Activated CD4-positive, alpha-beta T cell treated with anti-CD3 and anti-CD28 coated beads, Interleukin-2, amount 50 U/mL, for 24 hours (primary cell): ENCODE data around the gene ANGEL1.

Experiments used
- DNase-seq, 2 donors: peaks; one replicate each; pipeline ENCODE4 v3.0.0-alpha.2; 2020; ENCODE audit warnings: low read depth in 1 of 2, low spot score in 1 of 2

Gene ANGEL1

DNA sequence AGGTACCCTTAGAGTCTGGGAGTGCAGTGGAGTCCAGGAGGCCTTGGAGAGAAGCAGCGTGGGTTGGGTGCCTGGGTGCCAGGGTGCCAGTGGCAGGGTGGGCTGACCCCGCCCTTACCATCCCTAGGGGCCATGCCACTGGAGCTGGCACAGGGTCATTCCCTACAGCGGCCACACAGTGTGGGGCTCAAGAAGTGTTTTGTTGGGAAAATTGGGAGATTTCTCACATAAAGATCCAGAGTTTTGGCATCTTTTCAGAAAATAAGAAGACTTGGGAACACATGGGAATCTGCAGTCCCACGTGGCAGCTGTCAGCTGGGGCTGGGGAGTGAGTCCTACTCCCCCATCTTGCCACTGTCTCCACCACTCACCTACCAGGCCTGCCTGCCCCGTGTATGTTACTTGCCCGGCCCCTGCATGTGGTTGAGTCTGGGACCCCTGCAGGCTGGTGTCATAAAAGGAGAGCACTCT is 47.2 kb downstream of the ANGEL1 start:
- DNase-seq, result no peak

DNA sequence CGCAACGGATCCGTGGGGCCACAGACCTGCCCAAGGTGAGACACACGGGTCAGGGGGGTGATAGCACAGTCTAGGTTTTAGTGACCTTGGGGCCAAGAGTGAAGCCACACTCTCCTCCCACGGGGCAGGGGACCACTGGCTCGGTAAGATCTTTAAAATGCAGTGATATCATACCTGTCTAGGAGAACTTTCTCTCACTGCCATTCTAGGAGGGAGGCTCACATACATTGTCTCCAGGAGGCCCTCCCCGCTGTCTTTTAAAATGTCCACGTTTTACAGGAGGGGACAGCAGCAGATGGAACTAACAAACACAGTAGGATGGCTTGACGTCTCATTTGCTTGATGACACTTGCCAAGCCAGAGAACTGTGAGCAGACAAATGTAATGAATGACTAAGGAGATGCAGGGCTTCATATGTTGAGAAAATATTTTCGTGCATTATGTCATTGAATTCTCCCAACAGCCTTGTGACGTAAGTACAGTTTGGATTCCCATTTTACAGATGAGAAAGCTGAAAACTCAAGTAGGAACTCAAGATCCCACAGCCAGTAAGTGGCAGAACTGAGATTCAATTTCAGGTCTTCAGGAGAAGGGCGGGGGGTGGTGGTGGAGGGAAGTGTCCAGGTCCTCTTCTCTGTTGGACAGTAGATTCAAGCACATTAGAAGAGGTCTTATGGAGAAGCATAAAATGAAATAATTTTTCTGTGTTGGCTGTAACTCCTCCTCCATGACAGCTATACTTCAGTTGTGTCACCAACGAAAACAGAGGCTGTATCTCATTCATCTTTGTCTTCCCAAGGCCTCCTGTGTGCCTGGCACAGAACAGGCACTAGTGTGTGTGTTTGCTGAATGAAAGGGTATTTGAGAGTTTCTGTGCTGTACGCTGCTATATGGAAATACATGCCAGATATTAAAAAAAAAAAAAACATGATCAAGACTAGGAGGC is 49.3 kb downstream of the ANGEL1 start:
- DNase-seq, result no peak

DNA sequence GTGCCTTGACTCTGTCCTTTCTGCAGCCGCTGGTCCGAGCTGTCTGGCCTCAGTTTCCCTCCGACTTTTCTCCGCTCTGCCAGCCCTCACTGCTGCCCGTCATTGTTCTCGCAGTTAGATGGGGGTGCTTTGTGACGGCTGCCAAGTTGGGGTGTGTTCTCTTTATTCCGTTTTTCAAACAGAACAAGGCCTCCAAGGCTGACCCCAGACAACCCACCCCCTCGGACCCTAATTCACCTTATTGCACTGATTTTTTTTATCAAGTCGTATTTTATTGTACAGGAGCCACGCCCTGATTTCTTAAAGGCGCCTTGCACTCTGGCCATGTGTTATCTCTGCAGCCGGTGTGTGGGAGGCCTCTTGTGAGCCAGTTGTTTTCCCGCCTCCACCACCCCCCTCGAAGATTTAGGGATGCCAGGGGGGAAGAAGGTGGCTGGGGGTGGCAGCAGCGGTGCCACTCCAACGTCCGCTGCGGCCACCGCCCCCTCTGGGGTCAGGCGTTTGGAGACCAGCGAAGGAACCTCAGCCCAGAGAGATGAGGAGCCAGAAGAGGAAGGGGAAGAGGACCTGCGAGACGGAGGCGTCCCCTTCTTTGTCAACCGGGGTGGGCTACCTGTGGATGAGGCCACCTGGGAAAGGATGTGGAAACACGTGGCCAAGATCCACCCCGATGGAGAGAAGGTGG is 50.1 kb downstream of the ANGEL1 start:
- DNase-seq, result no peak

DNA sequence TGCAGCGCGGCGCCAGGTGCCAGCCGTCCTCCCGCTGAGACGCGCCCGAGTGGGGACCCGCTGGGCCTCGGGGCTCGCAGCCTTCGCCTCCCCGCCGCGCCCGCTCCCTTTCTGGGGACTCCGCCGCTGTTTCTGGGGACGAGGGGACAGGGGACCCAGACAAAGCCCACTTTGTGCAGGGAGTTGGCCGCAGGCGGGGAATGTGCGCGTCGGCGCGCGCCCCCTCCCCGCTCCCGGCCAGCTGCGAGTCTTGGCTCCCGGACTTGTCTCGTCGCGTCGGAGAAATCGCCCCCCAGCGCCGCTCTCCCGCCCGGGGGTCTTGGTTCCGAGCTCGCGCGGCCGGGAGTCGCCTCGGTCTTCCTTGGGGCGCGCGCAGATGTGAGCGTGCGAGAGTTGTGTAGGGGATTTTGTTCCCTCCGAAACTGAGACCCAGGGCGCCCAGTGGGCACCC is 50.7 kb downstream of the ANGEL1 start:
- DNase-seq, result no peak

DNA sequence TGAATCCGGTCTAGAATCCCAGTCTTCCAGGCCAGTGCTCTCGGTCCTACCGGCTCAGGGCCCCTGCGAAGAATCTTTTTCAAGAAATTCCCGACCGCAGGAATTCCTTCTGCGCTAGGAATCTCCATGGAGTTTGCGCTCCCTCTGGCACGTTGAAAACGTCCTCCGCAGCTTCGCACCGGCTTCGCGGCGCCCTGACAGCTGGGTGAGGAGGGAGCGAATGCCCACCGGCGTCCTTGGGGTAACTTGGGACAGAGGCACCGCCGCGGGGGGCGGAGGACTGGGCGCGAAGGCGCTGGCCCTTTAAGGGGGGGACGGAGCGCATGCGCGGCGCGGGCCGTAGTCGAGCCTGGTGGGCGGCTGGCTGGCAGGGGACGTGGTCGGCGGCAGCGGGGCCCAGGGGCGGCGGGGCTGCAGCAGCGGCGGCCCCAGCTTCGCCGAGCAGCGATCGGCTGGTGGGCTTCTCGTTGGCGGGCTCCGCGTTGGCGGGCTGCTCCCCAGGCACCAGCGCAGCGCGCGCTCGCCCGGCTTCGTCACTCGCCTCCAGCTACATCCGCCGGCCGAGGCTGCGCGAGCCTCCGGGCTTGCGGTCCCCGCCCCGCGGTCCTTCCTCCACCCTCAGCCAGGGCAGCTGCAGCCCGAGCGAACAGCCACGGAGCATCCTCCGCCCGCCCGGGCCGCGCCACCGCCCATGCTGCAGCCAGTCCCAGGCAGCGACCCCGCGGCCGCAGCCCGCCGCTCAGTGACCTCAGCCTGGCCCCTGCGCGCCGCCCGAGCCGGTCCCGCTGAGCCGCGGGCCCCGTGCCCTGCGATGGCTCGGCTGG is 51.3 kb downstream of the ANGEL1 start, which contains the start of gene VASH1:
VASH1 (plus strand) TSS at position 333 of the 824 bp plus-strand sequence. CDS start 1,354 bp downstream, outside the sequence.
- no peak for DNase-seq

DNA sequence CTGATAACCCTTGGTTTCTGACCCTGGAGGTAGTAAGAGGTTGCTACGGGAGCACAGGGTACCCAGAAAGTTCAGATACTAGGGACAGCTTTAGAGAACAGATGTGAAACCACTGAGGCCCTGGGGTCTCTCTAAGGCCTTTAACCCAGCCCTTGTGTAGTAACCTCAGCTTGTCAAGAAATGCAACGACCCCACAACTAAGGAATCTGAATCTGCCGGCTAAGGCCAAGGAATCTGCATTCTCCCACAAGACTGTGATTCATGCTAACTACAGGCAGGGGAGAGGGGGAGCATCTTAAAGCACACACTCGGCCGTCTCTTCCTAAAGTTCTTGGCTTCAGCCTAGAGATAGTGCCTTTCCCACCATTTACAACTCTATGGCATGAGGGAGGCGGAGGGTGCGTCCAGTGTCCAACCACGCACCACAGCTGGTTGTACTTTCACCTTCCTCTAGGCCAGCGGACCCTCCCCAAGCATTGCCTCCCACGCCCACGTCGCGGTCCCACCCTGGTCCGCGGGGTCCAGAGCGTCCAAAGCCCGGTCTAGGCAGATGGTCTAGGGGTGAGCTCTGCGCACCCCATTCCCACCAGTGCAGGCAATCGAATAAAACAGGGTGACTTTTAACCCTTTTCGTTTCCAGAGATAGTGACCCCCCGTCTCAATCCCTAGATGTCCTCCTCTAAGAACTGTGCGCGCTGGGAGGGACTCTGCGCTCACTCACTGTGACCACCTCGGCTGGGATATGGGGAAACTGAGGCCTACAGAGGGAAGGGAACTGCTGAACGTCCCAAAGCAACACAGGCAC is 52.1 kb downstream of the ANGEL1 start:
- DNase-seq, result no peak

DNA sequence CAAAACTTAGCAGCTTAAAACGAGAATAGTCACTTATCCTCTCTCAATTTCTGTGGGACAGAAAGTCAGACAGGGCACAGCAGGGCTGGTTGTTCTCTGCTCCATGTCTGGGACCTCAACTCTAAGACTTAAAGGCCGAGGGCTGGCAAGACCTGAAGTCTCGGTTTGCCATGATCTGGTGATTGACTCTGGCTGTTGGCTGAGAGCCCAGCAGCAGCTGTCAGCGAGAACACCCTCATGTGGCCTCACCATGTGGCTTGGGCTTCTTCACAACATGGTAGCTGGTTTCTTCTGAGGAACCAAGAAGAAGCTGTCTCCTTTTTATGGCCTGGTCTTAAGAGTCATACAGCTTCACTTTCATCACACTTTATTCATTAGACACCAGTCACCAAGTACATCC is 53.1 kb downstream of the ANGEL1 start:
- DNase-seq, result no peak

DNA sequence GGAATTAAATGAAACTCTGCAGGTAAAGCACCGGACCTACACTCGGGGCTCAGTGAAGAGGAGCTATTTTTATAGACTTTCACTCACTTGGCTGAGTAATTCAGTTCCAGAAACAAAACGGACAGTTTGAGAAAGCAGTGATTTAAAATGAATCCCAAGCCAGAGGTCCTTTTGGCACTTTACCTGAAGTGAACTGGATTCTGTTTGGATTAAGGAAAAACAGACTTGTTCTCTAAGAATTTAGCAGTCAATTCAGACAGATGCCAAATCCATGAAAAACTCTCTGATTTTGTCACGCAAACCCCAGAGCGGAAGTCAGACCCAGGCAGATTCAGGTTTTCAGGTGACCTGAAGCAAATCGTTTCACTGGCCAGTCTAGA is 56.3 kb downstream of the ANGEL1 start:
- no peak for DNase-seq

DNA sequence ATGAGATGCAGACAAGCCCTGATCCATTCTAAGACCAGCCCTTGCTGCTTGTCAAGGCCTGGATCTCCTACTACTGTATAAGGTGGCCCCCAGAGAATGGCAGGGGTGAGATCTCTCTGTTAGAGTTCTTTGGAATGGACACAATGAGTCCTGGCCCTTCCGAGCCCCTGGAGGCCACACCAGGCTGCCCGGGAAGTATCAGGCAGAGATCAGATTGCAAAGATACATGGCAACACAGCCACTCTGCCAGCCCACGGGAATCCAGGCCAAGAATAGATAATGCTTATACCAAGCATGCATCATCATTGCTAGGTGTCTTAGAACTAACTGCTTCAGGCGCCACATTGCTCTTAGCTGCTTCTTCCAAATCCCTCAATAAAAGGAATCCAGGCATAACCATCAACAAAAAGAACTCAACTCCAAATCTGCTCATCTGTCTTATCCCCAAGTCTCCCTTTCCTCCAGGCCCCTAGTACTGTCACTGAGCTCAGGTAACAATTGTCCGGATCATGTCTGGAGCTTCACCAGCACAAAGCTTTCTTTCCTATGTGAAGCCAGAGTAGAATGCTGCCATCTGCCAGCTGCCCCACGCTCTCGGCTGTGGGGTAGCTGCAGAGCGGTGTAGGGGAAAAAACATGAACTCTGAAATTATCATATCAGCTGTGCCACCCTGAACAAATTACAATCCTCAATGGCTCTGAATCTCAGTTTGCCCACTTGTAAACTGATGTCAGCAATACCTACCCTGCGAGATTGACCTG is 56.9 kb downstream of the ANGEL1 start:
- no peak for DNase-seq

DNA sequence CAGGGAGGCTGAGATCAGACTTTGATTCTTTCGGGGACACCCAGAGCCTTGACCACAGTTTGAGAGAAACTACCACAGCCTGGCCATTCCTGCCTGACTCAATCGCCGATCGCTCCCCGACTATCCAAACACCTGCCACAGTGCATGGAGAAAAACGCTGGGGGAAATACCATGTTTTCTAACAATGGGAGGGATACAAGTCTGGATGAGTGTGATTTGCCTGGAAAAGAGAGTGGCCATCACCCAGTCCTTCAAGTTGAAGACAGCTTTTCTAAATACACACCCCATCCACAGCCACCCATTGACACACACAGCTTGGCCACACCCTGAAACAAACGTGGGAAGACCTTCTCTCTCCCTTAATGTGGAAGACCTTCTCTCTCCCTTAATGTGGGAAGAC is 58.1 kb downstream of the ANGEL1 start:
- DNase-seq, result no peak

DNA sequence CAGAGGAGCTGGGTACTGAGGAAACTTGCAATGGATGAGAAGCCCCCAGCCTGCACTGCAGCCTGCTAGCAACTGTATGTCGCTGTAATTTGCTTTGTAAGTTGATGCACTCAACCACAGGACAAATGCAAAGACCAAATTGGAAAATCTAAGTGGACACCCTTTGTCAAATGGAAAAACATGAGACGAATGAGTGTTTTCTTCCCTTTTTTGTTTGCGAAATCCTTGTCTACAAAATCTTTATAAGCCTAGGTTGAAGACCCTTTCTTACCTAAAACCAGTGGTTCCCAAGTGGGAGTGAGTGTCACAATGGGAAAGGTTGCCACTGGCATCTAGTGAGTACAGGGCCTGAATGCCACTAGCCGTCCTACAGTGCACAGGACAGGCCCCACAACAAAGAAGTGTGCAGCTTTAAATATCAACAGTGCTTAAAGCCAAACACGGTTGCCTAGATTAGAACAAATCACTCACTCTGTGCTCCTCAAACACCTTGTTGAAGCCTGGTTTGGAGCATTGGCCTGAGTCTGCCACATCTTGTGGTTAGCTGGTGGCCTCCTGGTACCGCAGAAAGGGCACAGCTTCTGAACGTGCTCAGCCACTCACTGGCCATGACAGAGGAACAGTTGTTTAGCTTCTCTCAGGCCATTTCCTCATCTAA is 59.0 kb downstream of the ANGEL1 start:
- no peak for DNase-seq

DNA sequence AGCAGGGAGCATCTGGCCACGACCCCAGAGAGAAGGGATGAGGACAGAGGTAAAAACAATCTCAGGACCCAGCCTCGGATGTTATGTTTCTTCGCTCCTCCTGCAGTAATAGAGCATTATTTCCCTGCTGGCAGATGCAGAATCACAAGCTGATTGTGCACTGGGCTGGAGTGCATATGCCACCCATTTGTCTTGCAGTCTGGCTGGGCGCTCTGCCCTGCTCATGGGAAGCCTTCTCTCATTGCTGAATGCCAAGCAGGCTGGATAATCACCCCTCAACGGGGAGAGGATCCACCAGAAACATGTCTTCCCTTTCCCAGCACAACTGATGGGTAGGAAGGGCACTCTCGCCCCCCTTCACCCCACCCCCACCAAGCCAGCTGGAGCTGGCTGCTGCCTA is 59.9 kb downstream of the ANGEL1 start:
- DNase-seq, result no peak

DNA sequence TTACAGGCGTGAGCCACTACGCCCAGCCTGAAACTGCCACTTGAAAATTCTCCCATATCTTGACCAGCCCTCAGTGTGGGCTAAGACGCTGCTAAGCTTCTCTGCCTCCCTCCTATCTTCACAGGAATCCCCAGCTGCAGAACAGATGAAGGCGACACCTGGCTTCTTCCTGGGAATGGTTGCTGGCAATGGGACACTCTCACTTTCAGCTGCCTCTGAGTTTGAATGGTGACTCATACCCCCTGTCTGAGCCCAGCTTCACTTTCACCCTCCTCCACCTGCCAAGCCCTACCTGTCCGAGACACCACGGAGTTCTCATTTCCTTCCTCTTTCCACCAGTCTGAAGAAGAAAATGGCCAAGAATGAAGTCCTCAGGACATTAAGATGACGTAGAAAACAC is 69.7 kb downstream of the ANGEL1 start:
- DNase-seq, result no peak

DNA sequence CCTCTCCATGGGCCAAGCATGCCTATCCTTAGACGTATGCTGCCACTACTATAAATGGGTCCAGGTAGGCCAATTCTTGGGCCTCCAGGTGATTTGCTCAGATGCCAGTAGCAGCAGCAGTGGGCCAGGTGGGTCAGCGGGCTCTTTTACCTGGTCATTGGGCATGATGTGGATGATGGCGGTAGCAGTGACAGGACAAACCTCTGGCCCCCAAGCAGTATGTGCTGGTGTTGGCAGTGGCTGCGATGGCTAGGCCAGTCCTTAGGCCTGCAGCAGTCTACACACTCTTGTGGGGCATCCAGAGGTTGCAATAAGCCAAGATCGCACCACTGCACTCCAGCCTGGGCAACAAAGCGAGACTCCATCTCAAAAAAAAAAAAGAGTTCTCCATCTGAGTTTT is 70.5 kb downstream of the ANGEL1 start:
- DNase-seq, result no peak

DNA sequence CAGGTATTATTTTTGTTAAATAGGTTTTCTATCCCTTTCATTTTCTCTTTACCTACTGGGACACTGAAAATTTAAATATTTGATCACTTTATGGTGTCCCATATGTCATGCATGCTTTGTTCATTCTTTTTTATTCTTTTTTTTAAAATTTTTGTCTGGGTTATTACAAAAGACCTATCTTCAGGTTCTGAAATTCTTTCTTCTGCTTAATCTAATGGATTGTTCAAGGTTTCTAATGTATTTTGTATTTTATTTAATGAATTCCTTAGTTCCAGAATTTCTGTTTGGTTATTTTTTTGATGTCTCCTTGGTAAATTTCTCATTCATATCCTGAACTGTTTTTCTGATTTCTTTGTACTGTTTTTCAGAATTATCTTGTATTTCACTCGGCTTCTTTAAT is 71.6 kb downstream of the ANGEL1 start:
- no peak for DNase-seq
